Activated T-cell treated with anti-CD3 and anti-CD28 coated beads, Interleukin-2, amount 50 U/mL, for 24 hours (primary cell): ENCODE results near the gene IFNA8.
"Not testable (repeated sequence)": the region's sequence is repeated elsewhere in the genome, so short reads cannot be mapped to it uniquely, and the experiment has no call there.

Experiments
- DNase-seq: peaks from one replicate; pipeline ENCODE4 v3.0.0-alpha.2; 2020
- H3K27ac Mint-ChIP-seq: 2 replicates; pipeline ENCODE4 v1.8.0; 2020; ENCODE audit warnings: mild to moderate bottlenecking, mixed read lengths
- H3K27me3 Mint-ChIP-seq: 2 replicates; pipeline ENCODE4 v1.8.0; 2020; ENCODE audit warnings: mixed read lengths
- H3K36me3 Mint-ChIP-seq: 2 replicates; pipeline ENCODE4 v1.8.0; 2020; ENCODE audit warnings: low read depth, mixed read lengths
- H3K4me1 Mint-ChIP-seq: 2 replicates; pipeline ENCODE4 v1.8.0; 2020; ENCODE audit warnings: low read depth, mixed read lengths
- H3K4me3 Mint-ChIP-seq: 2 replicates; pipeline ENCODE4 v1.8.0; 2020; ENCODE audit warnings: mild to moderate bottlenecking, moderate library complexity, mixed read lengths
- H3K9me3 Mint-ChIP-seq: 2 replicates; pipeline ENCODE4 v1.8.0; 2020; ENCODE audit warnings: mixed read lengths

The IFNA8 gene

GRCh38 chr9:21449312-21449711 is 40.4 kb downstream of the IFNA8 start:
- H3K4me1 Mint-ChIP-seq, H3K27me3 Mint-ChIP-seq, H3K9me3 Mint-ChIP-seq, H3K4me3 Mint-ChIP-seq, H3K27ac Mint-ChIP-seq, H3K36me3 Mint-ChIP-seq, DNase-seq: not testable (repeated sequence)

DNA sequence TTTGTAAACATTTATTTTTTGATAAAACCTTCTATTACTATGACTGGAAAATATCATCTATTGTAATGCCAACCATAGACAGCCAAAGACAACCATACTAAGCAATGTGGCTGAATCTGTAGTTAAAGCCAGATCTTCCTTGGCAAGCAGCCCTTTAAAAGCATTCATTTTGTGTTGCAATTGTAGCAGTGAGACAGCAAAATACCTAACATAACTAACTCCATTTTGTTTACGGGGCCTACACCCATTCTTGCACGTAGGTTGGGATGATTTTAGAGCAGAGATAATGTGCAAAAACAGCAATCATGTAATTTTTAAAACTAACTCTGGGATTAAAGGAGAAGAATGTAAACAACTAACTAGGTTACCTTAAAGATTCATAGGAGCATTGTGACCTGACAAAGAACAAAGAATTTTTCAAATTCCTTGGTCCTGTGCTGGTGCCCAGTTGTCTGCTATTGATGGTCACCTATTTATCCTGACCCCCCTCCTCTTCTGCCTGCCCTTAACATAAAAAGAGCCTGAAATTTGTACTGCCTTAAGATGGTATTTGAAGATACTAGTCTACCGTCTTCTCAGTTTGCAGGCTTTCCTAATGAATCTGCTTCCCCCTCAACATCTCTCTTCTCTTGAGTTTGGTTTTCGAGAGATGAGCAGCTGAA is 41.9 kb downstream of the IFNA8 start:
- Mint-ChIP-seq H3K4me1 (no peaks in the 10 kb centered on the region), H3K4me3 (no peak overlapping the region), H3K27ac (no peak overlapping the region), H3K9me3 (no peaks in the 10 kb centered on the region), H3K36me3 (no peaks in the 10 kb centered on the region), H3K27me3 (no peaks in the 10 kb centered on the region)
- DNase-seq = no peak

GRCh38 chr9:21452681-21453080 is 43.8 kb downstream of the IFNA8 start:
- Mint-ChIP-seq H3K4me1 (no peaks in the 10 kb centered on the region), H3K27me3 (peaks cover 4% of the 10 kb centered on the region), H3K36me3 (no peaks in the 10 kb centered on the region), H3K27ac (no peak overlapping the region), H3K4me3 (no peak overlapping the region), H3K9me3 (no peaks in the 10 kb centered on the region)
- no peak for DNase-seq

DNA sequence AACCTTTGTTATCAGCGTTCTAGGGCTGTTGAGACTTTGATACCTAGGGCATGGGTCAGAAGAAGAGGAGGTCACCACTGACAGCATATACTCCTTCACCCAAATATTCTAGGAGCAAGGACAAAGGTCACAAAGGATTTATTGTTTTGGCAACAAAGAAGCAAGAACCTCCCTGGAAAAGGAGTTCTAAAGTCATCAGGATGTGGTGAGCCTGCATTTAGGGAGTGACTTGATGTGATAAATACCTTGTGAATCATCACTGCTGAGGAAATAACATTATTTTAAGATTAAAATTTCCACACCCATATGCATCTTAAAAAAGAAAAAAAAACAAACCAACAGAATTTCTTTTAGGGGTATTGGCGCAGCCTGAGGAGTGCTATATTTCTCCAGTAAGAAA is 45.2 kb downstream of the IFNA8 start:
- no peaks in the 10 kb centered on the region for H3K9me3 Mint-ChIP-seq
- H3K27ac Mint-ChIP-seq = no peak overlapping the region
- H3K27me3 Mint-ChIP-seq = peaks cover 6% of the 10 kb centered on the region
- H3K36me3 Mint-ChIP-seq = no peaks in the 10 kb centered on the region
- H3K4me3 Mint-ChIP-seq = no peak overlapping the region
- DNase-seq = no peak
- no peaks in the 10 kb centered on the region for H3K4me1 Mint-ChIP-seq

- H3K36me3 Mint-ChIP-seq = no peaks in the 10 kb centered on the region
- no peak for DNase-seq
Observed at GRCh38 chr9:21455320-21455719, 46.4 kb downstream of the IFNA8 start.

More at GRCh38 chr9:21455320-21455719, 46.4 kb downstream of the IFNA8 start:
- H3K27me3 Mint-ChIP-seq = peaks cover 6% of the 10 kb centered on the region
- H3K4me3 Mint-ChIP-seq = no peak overlapping the region
- H3K4me1 Mint-ChIP-seq = no peaks in the 10 kb centered on the region
- H3K9me3 Mint-ChIP-seq = no peaks in the 10 kb centered on the region
- H3K27ac Mint-ChIP-seq = no peak overlapping the region
